Neuronal stem cell (in vitro differentiated cells): ENCODE measurements around the gene CA12.
A peak's percentile ranks its signal among the peaks of the same experiment; 100 is the strongest.

Source experiments
- DNase-seq: peaks from one replicate; pipeline ENCODE4 v3.0.0-alpha.2; 2013; ENCODE audit warnings: low spot score
- H2AFZ ChIP-seq: one replicate; pipeline ENCODE4 v1.6.1; 2013; ENCODE audit warnings: mild to moderate bottlenecking, low read length, inconsistent platforms
- H2AK5ac ChIP-seq: 2 replicates; pipeline ENCODE4 v1.6.1; 2013; ENCODE audit warnings: low read depth, mild to moderate bottlenecking, inconsistent platforms, low read length, moderate library complexity, mixed read lengths
- H2BK120ac ChIP-seq: 2 replicates; pipeline ENCODE4 v1.6.1; 2013; ENCODE audit warnings: low read depth, mild to moderate bottlenecking, inconsistent platforms, low read length, moderate library complexity, mixed read lengths
- H2BK12ac ChIP-seq: one replicate; pipeline ENCODE4 v1.6.1; 2013; ENCODE audit warnings: low read length, inconsistent platforms
- H2BK15ac ChIP-seq: 2 replicates; pipeline ENCODE4 v1.6.1; 2013; ENCODE audit warnings: mild to moderate bottlenecking, low read length, inconsistent platforms, mixed read lengths
- H2BK5ac ChIP-seq: one replicate; pipeline ENCODE4 v1.6.1; 2013; ENCODE audit warnings: inconsistent platforms, mild to moderate bottlenecking, low read length, moderate library complexity
- H3K14ac ChIP-seq: one replicate; pipeline ENCODE4 v1.6.1; 2013; ENCODE audit warnings: low read length, inconsistent platforms
- H3K18ac ChIP-seq: 2 replicates; pipeline ENCODE4 v1.6.1; 2013; ENCODE audit warnings: low read length, inconsistent platforms
- H3K23ac ChIP-seq: 2 replicates; pipeline ENCODE4 v1.6.1; 2013; ENCODE audit warnings: low read depth, mild to moderate bottlenecking, mixed read lengths, low read length, inconsistent platforms; ENCODE audit not compliant: poor library complexity
- H3K27ac ChIP-seq: replicated peaks from 3 replicates; pipeline ENCODE4 v1.5.1; 2013; ENCODE audit warnings: low read length, inconsistent platforms
- H3K27me3 ChIP-seq, 3 experiments: 2 replicates each; pipeline ENCODE4 v1.6.1; 2013; ENCODE audit warnings: low read length in 3 of 3, mild to moderate bottlenecking in 2 of 3, inconsistent platforms in 1 of 3, low read depth in 1 of 3, mixed read lengths in 1 of 3, moderate library complexity in 1 of 3; ENCODE audit not compliant: control insufficient read depth in 3 of 3, insufficient read depth in 3 of 3
- H3K36me3 ChIP-seq, 2 donors: replicated peaks in 1 of 2; 2 replicates each; pipeline ENCODE4 v1.6.1; 2013; ENCODE audit warnings: low read length in 2 of 2; ENCODE audit not compliant: control insufficient read depth in 2 of 2, insufficient read depth in 2 of 2
- H3K4ac ChIP-seq: 2 replicates; pipeline ENCODE4 v1.6.1; 2013; ENCODE audit warnings: inconsistent platforms, mild to moderate bottlenecking, low read length, moderate library complexity
- H3K4me1 ChIP-seq, 2 donors: 1 replicate in 1 of 2; 2 replicates in 1 of 2; pipeline ENCODE4 v1.6.1; 2013; ENCODE audit warnings: low read length in 2 of 2, low read depth in 1 of 2; ENCODE audit not compliant: control insufficient read depth in 2 of 2, insufficient read depth in 1 of 2
- H3K4me2 ChIP-seq: one replicate; pipeline ENCODE4 v1.6.1; 2013; ENCODE audit warnings: mild to moderate bottlenecking, low read length, inconsistent platforms; ENCODE audit not compliant: insufficient read depth, poor library complexity, severe bottlenecking
- H3K4me3 ChIP-seq, 2 donors: 2 replicates each; pipeline ENCODE4 v1.5.1; 2013; ENCODE audit warnings: low read length in 2 of 2, mild to moderate bottlenecking in 2 of 2, inconsistent platforms in 1 of 2, moderate library complexity in 1 of 2
- H3K79me1 ChIP-seq: one replicate; pipeline ENCODE4 v1.6.1; 2013; ENCODE audit warnings: low read depth, mild to moderate bottlenecking, inconsistent platforms, low read length, moderate library complexity
- H3K9ac ChIP-seq: one replicate; pipeline ENCODE4 v1.6.1; 2013; ENCODE audit warnings: mild to moderate bottlenecking, low read depth, low read length, inconsistent platforms; ENCODE audit not compliant: poor library complexity
- H3K9me3 ChIP-seq, 2 donors: replicated peaks in 1 of 2; 2 replicates each; pipeline versions ENCODE3 to v1.6.1; 2013; ENCODE audit warnings: low read length in 2 of 2, mild to moderate bottlenecking in 2 of 2, inconsistent platforms in 1 of 2, low read depth in 1 of 2, mixed read lengths in 1 of 2, moderate library complexity in 1 of 2; ENCODE audit not compliant: control insufficient read depth in 2 of 2, insufficient read depth in 1 of 2
- H4K8ac ChIP-seq: one replicate; pipeline ENCODE4 v1.6.1; 2013; ENCODE audit warnings: low read depth, mild to moderate bottlenecking, inconsistent platforms, low read length, moderate library complexity
- H4K91ac ChIP-seq: one replicate; pipeline ENCODE4 v1.6.1; 2013; ENCODE audit warnings: low read length, low read depth, mild to moderate bottlenecking, inconsistent platforms; ENCODE audit not compliant: poor library complexity
- WGBS, 2 donors: extraction: QIAGEN DNeasy Blood & Tissue Kit; methylation state at CpG; one replicate each; pipeline ENCODE4 v1.1.7; 2013; ENCODE audit warnings: missing lambda C conversion rate in 2 of 2, mixed read lengths in 1 of 2; ENCODE audit not compliant: insufficient read length in 2 of 2, insufficient replicate concordance in 1 of 2; ENCODE audit errors: extremely low coverage in 2 of 2; 5-methylcytosine and 5-hydroxymethylcytosine counted together

CA12 gene

DNA sequence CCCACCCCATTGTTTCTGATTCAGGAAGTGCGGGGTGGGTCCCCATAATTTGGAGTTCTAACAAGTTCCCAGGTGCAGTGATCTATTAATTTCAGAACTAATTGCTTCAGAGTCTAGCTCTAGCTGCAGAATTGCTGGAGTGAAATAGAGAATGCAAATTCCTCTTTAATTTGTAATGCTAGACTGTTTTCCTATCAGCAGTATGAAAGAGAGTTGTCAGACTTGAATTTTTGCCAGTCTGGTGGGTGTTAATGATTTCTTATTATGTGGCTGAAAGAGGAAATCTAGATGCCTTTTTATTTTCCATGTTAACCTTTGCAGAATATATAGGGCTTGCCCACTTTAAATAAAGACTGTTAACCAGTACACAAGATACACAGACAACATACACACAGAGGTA is 80.6 kb downstream of the CA12 start:
- no peak overlapping the region for H4K8ac ChIP-seq
- no peak overlapping the region for H3K27ac ChIP-seq
- H3K79me1 ChIP-seq = no peaks in the 10 kb centered on the region
- no peak overlapping the region for H2AK5ac ChIP-seq
- H3K18ac ChIP-seq = no peak overlapping the region
- peaks cover 2 to 25% of the 10 kb centered on the region in 2 donors for H3K4me1 ChIP-seq
- no CpG with 5 or more reads among the region's 1 CpG for WGBS, 2 donors
- no peak overlapping the region for H2BK15ac ChIP-seq
- no peaks in the 10 kb centered on the region for H3K36me3 ChIP-seq
- H3K4me2 ChIP-seq = no peak overlapping the region
- no peak overlapping the region for H2BK120ac ChIP-seq
- no peaks in the 10 kb centered on the region for H3K9me3 ChIP-seq
- no peaks in the 10 kb centered on the region for H3K27me3 ChIP-seq
- no peak overlapping the region for H3K4me3 ChIP-seq
- no peak overlapping the region for H2AFZ ChIP-seq
- no peak overlapping the region for H3K14ac ChIP-seq
- H2BK5ac ChIP-seq = no peak overlapping the region
- no peak for DNase-seq
- H3K4ac ChIP-seq = no peak overlapping the region
- H2BK12ac ChIP-seq = no peak overlapping the region
- H3K9ac ChIP-seq = no peak overlapping the region
- H3K23ac ChIP-seq = no peak overlapping the region
- no peak overlapping the region for H4K91ac ChIP-seq

DNA sequence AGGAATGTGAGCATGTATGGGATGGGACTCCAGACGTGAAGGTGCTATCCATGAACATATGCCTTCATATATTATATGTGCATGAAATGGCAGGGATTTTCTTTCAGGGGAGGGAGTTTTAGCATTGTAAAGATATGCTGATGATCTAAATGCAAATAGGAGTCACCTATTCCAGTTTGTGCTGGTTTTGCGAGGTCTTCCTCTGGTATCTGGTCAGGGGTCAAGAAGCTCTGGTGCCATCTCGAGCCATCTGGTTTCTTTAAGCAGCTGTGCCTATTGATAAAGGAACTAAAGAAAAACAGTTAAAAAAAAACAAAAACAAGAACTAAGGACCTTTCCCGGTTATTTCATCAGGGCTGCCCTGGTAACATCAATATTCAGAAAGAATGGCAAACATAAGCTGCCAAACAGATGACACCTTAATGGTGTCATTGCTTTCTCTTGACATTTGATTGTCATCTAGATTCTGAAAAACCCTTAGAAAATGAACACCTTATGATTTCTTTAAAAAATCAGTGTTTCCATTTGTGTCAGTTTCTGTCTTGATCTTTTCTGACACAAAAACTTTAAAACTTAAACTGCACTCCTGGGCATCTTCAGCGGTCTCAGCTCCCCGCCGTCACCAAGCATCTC is 81.6 kb downstream of the CA12 start:
- H3K36me3 ChIP-seq = no peaks in the 10 kb centered on the region
- H3K9ac ChIP-seq = no peak overlapping the region
- H3K79me1 ChIP-seq = no peaks in the 10 kb centered on the region
- no peak overlapping the region for H4K8ac ChIP-seq
- H2BK15ac ChIP-seq = no peak overlapping the region
- H3K9me3 ChIP-seq = no peaks in the 10 kb centered on the region
- H3K4ac ChIP-seq = no peak overlapping the region
- no peak overlapping the region for H4K91ac ChIP-seq
- H3K18ac ChIP-seq = no peak overlapping the region
- peaks cover 2 to 25% of the 10 kb centered on the region in 2 donors for H3K4me1 ChIP-seq
- no peaks in the 10 kb centered on the region for H3K27me3 ChIP-seq
- H2BK120ac ChIP-seq = no peak overlapping the region
- H3K4me3 ChIP-seq = no peak overlapping the region
- H2BK5ac ChIP-seq = no peak overlapping the region
- H2AK5ac ChIP-seq = no peak overlapping the region
- H3K27ac ChIP-seq = no peak overlapping the region
- H3K14ac ChIP-seq = no peak overlapping the region
- no peak overlapping the region for H3K23ac ChIP-seq
- no CpG with 5 or more reads among the region's 7 CpGs for WGBS, 2 donors
- no peak overlapping the region for H2BK12ac ChIP-seq
- no peak for DNase-seq
- no peak overlapping the region for H2AFZ ChIP-seq
- no peak overlapping the region for H3K4me2 ChIP-seq

DNA sequence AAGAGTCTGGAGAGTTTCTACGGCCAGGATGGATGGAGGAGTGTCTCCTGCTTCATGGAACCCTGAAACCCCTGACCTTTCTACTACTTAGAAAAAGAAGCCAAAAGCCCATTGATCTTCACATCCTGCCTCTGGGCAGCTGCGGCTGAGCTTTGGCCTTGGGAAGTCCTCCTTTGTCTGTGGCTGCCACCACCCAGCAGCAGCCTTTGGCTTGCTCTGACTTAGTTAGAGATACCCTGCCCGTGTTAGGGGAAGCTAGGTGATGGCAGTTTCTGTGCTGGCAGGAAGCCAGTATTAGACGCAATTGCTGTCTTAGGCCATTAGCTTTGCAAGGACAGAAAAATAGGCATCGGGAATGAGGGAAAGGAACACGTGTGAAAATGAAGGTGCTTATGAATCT is 85.5 kb downstream of the CA12 start:
- no peak overlapping the region for H2BK120ac ChIP-seq
- no peak overlapping the region for H2BK12ac ChIP-seq
- H3K27me3 ChIP-seq = no peaks in the 10 kb centered on the region
- no peak overlapping the region for H3K18ac ChIP-seq
- H3K36me3 ChIP-seq = no peaks in the 10 kb centered on the region
- H3K4ac ChIP-seq = no peak overlapping the region
- H2BK15ac ChIP-seq = no peak overlapping the region
- H3K4me1 ChIP-seq = peaks cover 0 to 23% of the 10 kb centered on the region in 2 donors
- H2BK5ac ChIP-seq = no peak overlapping the region
- H4K8ac ChIP-seq = no peak overlapping the region
- H3K23ac ChIP-seq = no peak overlapping the region
- no peak overlapping the region for H3K4me3 ChIP-seq
- H2AK5ac ChIP-seq = peak overlapping the region; percentile 40
- WGBS, 2 donors = no CpG with 5 or more reads among the region's 6 CpGs
- H2AFZ ChIP-seq = peak overlapping the region; percentile 18
- no peaks in the 10 kb centered on the region for H3K9me3 ChIP-seq
- no peak overlapping the region for H3K4me2 ChIP-seq
- H3K27ac ChIP-seq = no peak overlapping the region
- no peak overlapping the region for H3K9ac ChIP-seq
- no peak for DNase-seq
- no peaks in the 10 kb centered on the region for H3K79me1 ChIP-seq
- no peak overlapping the region for H3K14ac ChIP-seq
- H4K91ac ChIP-seq = no peak overlapping the region

DNA sequence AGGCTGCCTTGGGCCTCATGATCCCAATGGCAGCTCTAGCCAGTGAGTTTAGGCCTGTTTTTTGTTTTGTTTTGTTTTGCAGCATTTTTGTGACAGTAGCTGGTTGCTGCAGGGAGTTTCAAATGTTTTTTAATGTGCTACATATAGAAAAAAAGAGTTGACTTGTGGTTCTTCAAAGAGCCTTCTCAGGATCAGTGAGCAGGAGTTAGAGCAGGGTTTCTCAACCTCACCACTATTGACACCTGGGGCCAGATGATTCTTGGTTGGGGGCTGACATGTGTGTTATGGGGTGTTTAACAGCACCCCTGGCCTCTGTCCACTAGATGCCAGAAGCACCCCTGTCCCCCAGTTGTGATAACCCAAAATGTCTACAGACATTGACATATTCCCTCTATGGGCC is 86.3 kb downstream of the CA12 start:
- H3K79me1 ChIP-seq = no peaks in the 10 kb centered on the region
- H3K27me3 ChIP-seq = no peaks in the 10 kb centered on the region
- no peak for DNase-seq
- no peak overlapping the region for H2BK12ac ChIP-seq
- no peak overlapping the region for H3K9ac ChIP-seq
- H3K23ac ChIP-seq = no peak overlapping the region
- no peak overlapping the region for H3K27ac ChIP-seq
- H4K8ac ChIP-seq = no peak overlapping the region
- no peak overlapping the region for H2BK120ac ChIP-seq
- H3K14ac ChIP-seq = no peak overlapping the region
- no peak overlapping the region for H3K18ac ChIP-seq
- H2BK15ac ChIP-seq = no peak overlapping the region
- no peaks in the 10 kb centered on the region for H3K9me3 ChIP-seq
- H2AK5ac ChIP-seq = no peak overlapping the region
- H3K4me1 ChIP-seq = peaks cover 0 to 14% of the 10 kb centered on the region in 2 donors
- no peak overlapping the region for H2BK5ac ChIP-seq
- no peak overlapping the region for H4K91ac ChIP-seq
- H2AFZ ChIP-seq = no peak overlapping the region
- no peak overlapping the region for H3K4me2 ChIP-seq
- no peak overlapping the region for H3K4me3 ChIP-seq
- no peaks in the 10 kb centered on the region for H3K36me3 ChIP-seq
- no peak overlapping the region for H3K4ac ChIP-seq
